GM21717 (cell line): ENCODE results near the gene COX6B2.

ENCODE experiments used
- ATAC-seq: cut with Tn5 transposase; IDR thresholded peaks from one replicate; pipeline ENCODE4 v1.9.1; 2021; ENCODE audit warnings: mild to moderate bottlenecking, moderate library complexity; ENCODE audit not compliant: unreplicated experiment

Gene COX6B2

GRCh38 chr19:55383279-55384130, 29.0 kb upstream of the COX6B2 start:
- no peak for ATAC-seq

- no peak for ATAC-seq
Observed at GRCh38 chr19:55382522-55383054, 28.1 kb upstream of the COX6B2 start.

- ATAC-seq, result no peak
Observed at GRCh38 chr19:55382013-55382412, 27.5 kb upstream of the COX6B2 start.

DNA sequence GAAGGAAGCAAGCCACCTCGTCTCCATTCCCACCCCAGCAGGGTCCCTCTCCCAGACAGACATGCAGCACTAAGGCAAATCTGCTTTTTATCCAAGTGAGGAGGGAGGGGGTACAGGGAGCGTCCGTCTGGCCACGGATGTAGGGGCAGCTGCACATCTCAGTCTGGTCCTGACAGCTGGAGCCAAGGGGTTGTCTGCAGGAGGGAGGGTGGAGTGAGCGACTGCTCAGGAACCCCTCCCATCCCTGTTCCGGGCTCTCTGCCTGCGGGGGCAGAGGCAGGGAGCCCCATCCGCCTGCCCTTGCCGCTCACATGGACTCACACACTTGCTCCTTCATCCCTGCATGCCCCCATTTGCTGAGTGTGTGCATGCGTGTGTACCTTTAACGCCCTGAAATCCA, 24.7 kb upstream of the COX6B2 start:
- no peak for ATAC-seq

DNA sequence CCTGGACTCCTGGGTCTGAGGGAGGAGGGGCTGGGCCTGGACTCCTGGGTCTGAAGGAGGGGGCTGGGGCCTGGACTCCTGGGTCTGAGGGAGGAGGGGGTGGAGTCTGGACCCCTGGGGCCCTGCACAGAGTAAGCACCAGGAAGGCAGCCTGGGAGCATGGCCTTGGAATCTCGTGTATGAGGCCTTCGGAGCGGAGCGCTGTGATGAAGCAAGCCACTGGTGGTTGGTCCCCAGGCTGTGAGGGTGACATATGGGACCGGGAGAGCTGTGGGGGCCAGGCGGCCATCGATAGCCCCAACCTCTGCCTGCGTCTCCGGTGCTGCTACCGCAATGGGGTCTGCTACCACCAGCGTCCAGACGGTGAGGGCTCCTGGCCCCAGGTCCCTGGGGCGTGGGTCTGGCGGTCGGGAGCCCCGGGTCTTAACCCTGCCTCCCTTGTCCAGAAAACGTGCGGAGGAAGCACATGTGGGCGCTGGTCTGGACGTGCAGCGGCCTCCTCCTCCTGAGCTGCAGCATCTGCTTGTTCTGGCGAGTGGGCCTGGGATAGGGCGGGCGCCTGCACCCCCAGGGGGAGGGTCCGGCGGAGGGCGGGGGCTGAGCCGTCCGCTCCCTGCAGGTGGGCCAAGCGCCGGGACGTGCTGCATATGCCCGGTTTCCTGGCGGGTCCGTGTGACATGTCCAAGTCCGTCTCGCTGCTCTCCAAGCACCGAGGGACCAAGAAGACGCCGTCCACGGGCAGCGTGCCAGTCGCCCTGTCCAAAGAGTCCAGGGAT, 23.0 kb upstream of the COX6B2 start:
- ATAC-seq, result no peak

- ATAC-seq, result no peak
Observed at GRCh38 chr19:55376241-55376933, 21.9 kb upstream of the COX6B2 start, which contains the start of gene TMEM190. TSS of gene TMEM190 (plus strand) at chr19:55376826. CDS start at chr19:55376854, 28 bp downstream.

GRCh38 chr19:55373993-55374757, 19.7 kb upstream of the COX6B2 start:
- ATAC-seq, result no peak

DNA sequence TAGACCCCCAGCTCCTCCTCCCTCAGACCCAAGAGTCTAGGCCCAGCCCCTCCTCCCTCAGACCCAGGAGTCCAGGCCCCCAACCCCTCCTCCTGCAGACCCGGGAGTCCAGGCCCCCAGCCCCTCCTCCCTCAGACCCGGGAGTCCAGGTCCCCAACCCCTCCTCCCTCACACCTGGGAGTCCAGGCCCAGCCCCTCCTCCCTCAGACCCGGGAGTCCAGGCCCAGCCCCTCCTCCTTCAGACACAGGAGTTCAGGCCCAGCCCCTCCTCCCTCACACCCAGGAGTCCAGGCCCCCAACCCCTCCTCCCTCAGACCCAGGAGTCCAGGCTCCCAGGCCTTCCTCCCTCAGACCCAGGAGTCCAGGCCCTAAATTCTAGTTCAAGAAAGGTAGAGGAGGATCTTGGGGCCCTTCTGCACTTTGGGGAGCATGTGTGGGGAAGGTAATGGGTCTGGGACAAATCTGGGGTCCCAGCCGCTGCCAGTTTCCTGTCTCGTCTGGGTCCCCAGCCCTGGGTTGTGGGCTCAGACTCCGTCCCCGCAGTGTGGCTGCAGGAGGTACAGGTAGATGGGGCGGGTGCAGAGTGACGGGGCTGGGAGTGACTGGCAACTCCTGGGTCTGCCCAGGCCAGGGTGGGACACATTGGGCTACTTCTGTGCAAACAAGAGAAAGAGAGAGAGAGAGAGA, 18.9 kb upstream of the COX6B2 start:
- ATAC-seq, result no peak

GRCh38 chr19:55372316-55373081, 18.0 kb upstream of the COX6B2 start:
- no peak for ATAC-seq

DNA sequence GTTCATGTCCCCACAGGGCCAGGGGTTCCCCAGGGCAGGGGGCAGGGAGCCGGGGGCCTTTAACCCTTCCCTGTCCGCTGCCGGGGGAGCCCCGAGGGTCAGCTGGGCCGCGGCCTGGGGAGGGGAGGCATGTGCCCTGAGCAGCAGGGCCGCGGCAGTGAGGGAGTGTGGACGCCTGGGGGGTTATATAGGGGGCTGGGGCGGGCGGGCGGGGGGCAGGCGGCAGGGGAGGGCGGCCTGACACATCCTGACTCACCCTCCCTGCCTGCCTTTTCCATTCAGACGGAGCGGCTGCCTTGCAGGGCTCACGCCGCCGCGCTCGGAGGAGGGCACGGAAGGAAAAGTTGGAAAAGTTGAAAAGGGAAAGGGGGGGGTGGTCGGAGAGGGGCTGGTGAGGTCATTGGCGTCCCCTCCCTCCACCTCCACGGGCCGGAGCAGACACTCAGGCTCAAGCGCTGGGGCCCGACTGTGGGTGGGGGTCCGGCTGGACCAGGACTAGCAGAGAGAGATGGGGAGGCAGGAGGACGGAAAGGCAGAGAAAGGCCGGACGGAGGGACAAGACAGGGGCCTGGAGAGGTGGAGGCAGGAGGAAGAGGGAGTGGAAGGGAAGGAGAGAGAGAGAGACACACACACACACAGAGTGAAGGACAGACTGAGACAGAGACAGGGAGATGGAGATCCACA, 15.9 kb upstream of the COX6B2 start, which contains the start of gene IL11:
TSS of gene IL11 (minus strand) at position 159 of the 684 bp plus-strand sequence. CDS start at position 6, 153 bp downstream.
- ATAC-seq, result no peak

- ATAC-seq, result no peak
Observed at GRCh38 chr19:55369653-55370304, 15.3 kb upstream of the COX6B2 start.

DNA sequence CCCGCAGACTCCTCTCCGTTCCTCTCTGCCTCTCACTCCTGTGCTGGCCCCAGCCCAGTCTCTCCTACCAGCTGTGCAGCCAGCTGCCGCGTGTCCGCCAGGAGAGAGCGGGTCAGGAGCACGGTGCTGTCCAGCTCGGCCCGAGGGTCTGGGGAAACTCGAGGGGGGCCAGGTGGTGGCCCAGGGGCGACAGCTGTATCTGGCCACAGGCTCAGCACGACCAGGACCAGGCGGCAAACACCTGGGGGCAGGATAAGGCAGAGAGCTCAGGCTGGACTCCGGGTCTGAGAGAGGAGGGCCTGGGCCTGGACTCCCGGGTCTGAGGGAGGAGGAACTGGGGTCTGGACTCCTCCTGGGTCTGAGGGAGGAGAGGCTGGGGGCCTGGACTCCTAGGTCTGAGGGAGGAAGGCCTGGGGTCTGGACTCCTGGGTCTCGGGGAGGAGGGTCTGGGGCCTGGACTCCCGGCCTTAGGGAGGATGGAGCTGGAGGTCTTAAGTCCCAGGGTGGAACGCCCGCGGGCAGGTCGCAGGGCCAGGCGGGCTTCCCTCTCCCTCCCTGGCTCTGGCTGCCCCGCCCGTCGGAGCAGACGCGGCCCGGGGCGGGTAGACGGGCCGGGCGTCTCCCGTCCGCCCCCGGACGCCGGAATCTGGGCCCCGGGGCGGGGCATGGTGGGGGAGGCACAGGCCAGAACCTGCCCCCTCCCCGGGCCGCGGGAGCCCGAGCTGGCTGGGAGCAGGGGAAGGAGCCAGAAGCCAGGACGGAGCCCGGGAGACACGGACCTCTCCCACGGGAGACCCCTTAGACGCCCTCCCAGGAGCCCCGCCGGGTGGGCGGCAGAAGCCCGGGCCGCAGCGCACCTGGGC, 14.4 kb upstream of the COX6B2 start:
- ATAC-seq, result no peak

- ATAC-seq, result no peak
Observed at GRCh38 chr19:55368106-55368505, 13.6 kb upstream of the COX6B2 start.

- ATAC-seq, result no peak
Observed at GRCh38 chr19:55366790-55367189, 12.3 kb upstream of the COX6B2 start.

- no peak for ATAC-seq
Observed at GRCh38 chr19:55365964-55366363, 11.4 kb upstream of the COX6B2 start.

GRCh38 chr19:55365245-55365644, 10.7 kb upstream of the COX6B2 start:
- no peak for ATAC-seq
